Midbrain (tissue), 1 donor: ENCODE measurements around the gene AP1S3.

ENCODE experiments used
- DNase-seq: peaks from one replicate; lab custom pipeline; 2025; lab: John Stamatoyannopoulos, UW

Gene AP1S3

DNA sequence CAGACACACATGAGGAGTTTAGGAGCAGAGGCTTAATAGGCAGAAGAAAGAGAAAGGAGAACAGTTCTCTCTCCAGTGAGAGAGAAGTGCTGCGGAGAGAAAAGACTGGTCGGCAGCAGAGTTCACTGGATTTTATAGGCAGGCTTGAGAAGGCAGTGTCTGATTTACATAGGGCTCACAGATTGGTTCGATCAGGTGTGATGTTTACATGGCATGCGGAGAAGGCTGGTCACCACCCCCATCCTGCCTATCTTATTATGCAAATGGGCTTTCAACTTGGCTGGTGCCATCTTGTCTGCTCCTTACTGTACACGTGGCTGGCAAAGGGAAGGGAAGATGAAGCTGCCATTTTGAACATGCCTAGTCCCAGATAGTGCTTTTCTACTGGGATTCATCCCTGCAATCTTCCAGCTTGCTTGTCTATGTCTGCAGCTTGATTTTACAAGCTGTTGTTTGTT is 113.4 kb downstream of the AP1S3 start:
- no peak for DNase-seq

DNA sequence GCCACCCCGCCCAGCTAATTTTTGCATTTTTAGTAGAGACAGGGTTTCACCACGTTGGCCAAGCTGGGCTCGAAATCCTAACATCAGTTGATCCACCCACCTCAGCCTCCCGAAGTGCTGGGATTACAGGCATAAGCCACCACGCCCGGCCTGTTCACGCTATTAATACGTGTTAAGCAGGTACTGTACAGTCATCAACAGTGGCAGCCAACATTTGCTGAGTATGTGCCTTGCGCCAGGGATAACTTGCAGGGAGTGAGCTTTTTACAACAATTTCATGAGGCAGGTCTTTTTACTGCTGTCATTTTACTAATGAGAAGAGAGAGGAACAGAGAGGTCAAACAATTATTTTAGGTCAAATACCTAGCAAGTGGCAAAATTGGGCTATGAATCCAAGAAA is 115.2 kb downstream of the AP1S3 start:
- DNase-seq, result no peak

- no peak for DNase-seq
Observed at GRCh38 chr2:223721746-223722145, 115.6 kb downstream of the AP1S3 start.

DNA sequence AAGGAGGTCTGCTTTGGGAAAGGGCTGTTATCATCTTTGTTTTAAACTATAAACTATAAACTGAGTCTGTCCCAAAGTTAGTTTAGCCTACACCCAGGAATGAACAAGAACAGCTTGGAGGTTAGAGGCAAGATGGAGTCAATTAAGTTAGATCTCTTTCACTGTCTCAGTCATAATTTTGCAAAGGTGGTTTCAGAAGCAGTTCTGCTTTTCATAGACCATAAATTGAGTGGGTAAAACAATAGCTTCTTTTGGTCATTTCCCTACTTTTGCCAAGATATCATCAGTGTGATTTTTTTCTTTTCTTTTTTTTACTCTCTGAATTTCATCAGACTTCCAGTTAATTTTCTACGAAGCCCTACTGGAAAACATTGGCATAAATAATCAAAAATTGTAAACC is 117.0 kb downstream of the AP1S3 start:
- no peak for DNase-seq

- DNase-seq, result no peak
Observed at GRCh38 chr2:223712642-223713041, 124.7 kb downstream of the AP1S3 start.

GRCh38 chr2:223711596-223712326 is 125.6 kb downstream of the AP1S3 start:
- DNase-seq, result no peak
